PFSK-1 (cell line): Measurements from ENCODE around the gene RDX.

Experiments
- POLR2AphosphoS5 ChIP-seq: IDR thresholded peaks from 2 replicates; pipeline ENCODE4 v1.6.1; 2012; ENCODE audit warnings: low read depth, mild to moderate bottlenecking, control low read depth, low read length, moderate library complexity
- SIN3A ChIP-seq: IDR thresholded peaks from 2 replicates; pipeline ENCODE4 v1.6.1; 2012; ENCODE audit warnings: mild to moderate bottlenecking, low read length, moderate library complexity, borderline replicate concordance; ENCODE audit not compliant: insufficient read depth
- TAF1 ChIP-seq: IDR thresholded peaks from 2 replicates; pipeline ENCODE4 v1.6.1; 2012; ENCODE audit warnings: low read length, control low read depth, borderline replicate concordance; ENCODE audit not compliant: insufficient read depth

GRCh38 chr11:110130642-110131238, 165.7 kb downstream of the RDX start:
- TF ChIP-seq POLR2AphosphoS5 (no peak), SIN3A (no peak), TAF1 (no peak)
